GM23248 (cell line): ENCODE data around the gene RSL1D1.

Experiments
- EZH2 ChIP-seq: fragments of 200-600 bp; sonication (generic); IDR thresholded peaks from 2 replicates; pipeline ENCODE4 v1.6.1; 2018; ENCODE audit warnings: antibody characterized with exemption, mild to moderate bottlenecking; ENCODE audit not compliant: insufficient read depth, poor library complexity, severe bottlenecking
- EZH2phosphoT487 ChIP-seq: fragments of 200-600 bp; sonication (generic); IDR thresholded peaks from 2 replicates; pipeline ENCODE4 v1.6.1; 2018; ENCODE audit warnings: antibody characterized with exemption, moderate library complexity, mild to moderate bottlenecking, low read depth; ENCODE audit not compliant: insufficient read depth

- no peak for TF ChIP-seq EZH2
- no peak for TF ChIP-seq EZH2phosphoT487
Measured at GRCh38 chr16:11877374-11877773, 26.0 kb upstream of the RSL1D1 start.
